PC-3 (cell line): ENCODE measurements around the gene RNF130. TPM values are rescaled to one million over a fixed set of nuclear protein-coding genes. Genes with fewer than 3 reads are reported as not detected.

Source experiments
- ATAC-seq: fragments of 200-7000 bp; cut with Tn5 transposase; 2 replicates; pipeline ENCODE4 v1.9.1; 2020; ENCODE audit warnings: mild to moderate bottlenecking, moderate library complexity
- BruUV-seq: library from RNA; stranded (reverse); fragments of 400-500 nt; replicated peaks from 2 replicates; lab custom pipeline; 2021; lab: Mats Ljungman, UMichigan
- CTCF ChIA-PET: fragments of 300-600 bp; sonication (Branson Sonifier 250); formaldehyde crosslinking; loops from one replicate; lab custom pipeline; 2022; ENCODE audit warnings: antibody characterized with exemption; lab: Charles Lee
- POLR2A ChIA-PET: fragments of 300-600 bp; sonication (Branson Sonifier 250); formaldehyde crosslinking; loops from one replicate; lab custom pipeline; 2022; ENCODE audit warnings: antibody characterized with exemption; ENCODE audit not compliant: unreplicated experiment; lab: Charles Lee
- DNase-seq: peaks from one replicate; pipeline ENCODE4 v3.0.0-alpha.2; 2015
- H2AFZ ChIP-seq: fragments of 300-600 bp; sonication (generic); 2 replicates; pipeline ENCODE4 v1.6.0; 2016; ENCODE audit warnings: antibody characterized with exemption, low read length
- H3F3A ChIP-seq: fragments of 300-600 bp; sonication (generic); one replicate; pipeline ENCODE4 v1.6.0; 2017; ENCODE audit warnings: antibody characterized with exemption, low read length, control low read depth, mild to moderate bottlenecking; ENCODE audit not compliant: unreplicated experiment
- H3K27ac ChIP-seq: fragments of 300-600 bp; sonication (generic); 2 replicates; pipeline ENCODE4 v1.5.1; 2016; ENCODE audit warnings: mild to moderate bottlenecking, low read length
- H3K27me3 ChIP-seq: fragments of 300-600 bp; sonication (generic); 2 replicates; pipeline ENCODE4 v1.6.1; 2016; ENCODE audit warnings: low read length, mixed read lengths
- H3K36me3 ChIP-seq: fragments of 300-600 bp; sonication (generic); 2 replicates; pipeline ENCODE4 v1.6.1; 2016; ENCODE audit warnings: low read depth, mixed run types, low read length, mixed read lengths
- H3K4me1 ChIP-seq: fragments of 300-600 bp; sonication (generic); 2 replicates; pipeline ENCODE4 v1.5.1; 2016; ENCODE audit warnings: low read length; ENCODE audit not compliant: insufficient read depth
- H3K4me2 ChIP-seq: fragments of 300-600 bp; sonication (generic); 2 replicates; pipeline ENCODE4 v1.6.0; 2016; ENCODE audit warnings: low read length
- H3K4me3 ChIP-seq: fragments of 300-600 bp; sonication (generic); 2 replicates; pipeline ENCODE4 v1.5.1; 2016; ENCODE audit warnings: mild to moderate bottlenecking, low read length, mixed read lengths
- H3K79me2 ChIP-seq: fragments of 300-600 bp; sonication (generic); 2 replicates; pipeline ENCODE4 v1.6.1; 2017; ENCODE audit warnings: low read length, mixed read lengths
- H3K9ac ChIP-seq: fragments of 300-600 bp; sonication (generic); 2 replicates; pipeline ENCODE4 v1.6.0; 2016; ENCODE audit warnings: mild to moderate bottlenecking, low read length
- H3K9me2 ChIP-seq: fragments of 300-600 bp; sonication (generic); replicated peaks from 2 replicates; pipeline ENCODE4 v1.6.1; 2016; ENCODE audit warnings: mixed run types, low read length, mixed read lengths
- H3K9me3 ChIP-seq: fragments of 300-600 bp; sonication (generic); 2 replicates; pipeline ENCODE4 v1.6.1; 2016; ENCODE audit warnings: low read length, mixed read lengths
- H4K20me1 ChIP-seq: fragments of 300-600 bp; sonication (generic); 2 replicates; pipeline ENCODE4 v1.6.1; 2016; ENCODE audit warnings: low read length, mixed read lengths
- CTCF ChIP-seq: fragments of 300-600 bp; sonication (generic); conservative IDR thresholded peaks from 2 replicates; pipeline ENCODE4 v1.5.1; 2017; ENCODE audit warnings: antibody characterized with exemption, low read depth, mild to moderate bottlenecking, low read length
- EZH2 ChIP-seq: fragments of 300-600 bp; sonication (generic); IDR thresholded peaks from one replicate; pipeline ENCODE4 v1.6.1; 2017; ENCODE audit warnings: antibody characterized with exemption, mild to moderate bottlenecking, low read length; ENCODE audit not compliant: unreplicated experiment
- EZH2phosphoT487 ChIP-seq: fragments of 300-600 bp; sonication (generic); IDR thresholded peaks from 2 replicates; pipeline ENCODE4 v1.6.1; 2018; ENCODE audit warnings: mild to moderate bottlenecking, antibody characterized with exemption, low read length, borderline replicate concordance
- intact Hi-C: fragments of 100-400 bp; cut with micrococcal nuclease; formaldehyde crosslinking; loops from 2 replicates; pipeline ENCODE4 v1.9.0; 2023
- total RNA-seq: library from RNA; depleted of rRNA; stranded (reverse); fragments of >200 nt; gene quantifications from 2 replicates; pipeline ENCODE4 v1.2.3, GENCODE V29; 2014

The RNF130 gene
- total RNA-seq, 1 experiment from 2014 or later = 31.2 TPM

DNA sequence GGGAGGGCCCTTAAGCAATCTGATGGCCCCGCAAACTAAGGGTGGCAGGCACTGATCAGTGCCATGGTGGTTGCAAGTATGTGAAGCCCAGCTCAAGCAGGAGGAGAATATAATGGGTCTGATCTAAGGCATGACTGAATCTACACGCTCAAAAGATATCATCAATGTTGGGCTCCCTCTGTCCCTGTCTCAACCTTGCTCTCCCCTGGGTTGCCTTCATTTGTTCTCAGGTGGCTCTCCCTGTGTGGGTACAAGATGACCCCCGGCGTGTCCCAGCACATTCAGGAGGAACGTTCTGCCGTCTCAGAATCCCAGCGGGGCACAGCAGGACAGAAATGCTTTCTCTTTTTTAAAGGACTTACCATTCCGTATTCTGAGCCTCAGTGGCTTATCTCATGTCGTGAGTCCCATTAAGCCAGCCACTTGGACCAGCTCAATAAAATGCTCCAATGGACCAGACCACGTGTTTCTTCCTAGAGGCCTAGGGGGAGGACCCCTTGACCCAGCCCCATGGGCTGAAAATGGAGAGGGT is 12.0 kb upstream of the RNF130 start:
- no peaks in the 10 kb centered on the region for H3F3A ChIP-seq
- H2AFZ ChIP-seq = no peak overlapping the region
- H3K9ac ChIP-seq = no peak overlapping the region
- H3K27ac ChIP-seq = no peak overlapping the region
- no peaks in the 10 kb centered on the region; the same call in 1 of the 2 replicates for H3K27me3 ChIP-seq
- H3K9me3 ChIP-seq = no peaks in the 10 kb centered on the region
- intact Hi-C loops = no loop called here
- DNase-seq = no peak
- H3K79me2 ChIP-seq = no peaks in the 10 kb centered on the region
- no peak overlapping the region for H3K4me2 ChIP-seq
- CTCF ChIA-PET = no interaction called here
- H3K4me1 ChIP-seq = no peaks in the 10 kb centered on the region
- TF ChIP-seq EZH2phosphoT487 = no peak
- no peak for ATAC-seq
- no peaks in the 10 kb centered on the region for H3K36me3 ChIP-seq
- H4K20me1 ChIP-seq = no peaks in the 10 kb centered on the region
- POLR2A ChIA-PET = no interaction called here
- no peak overlapping the region for H3K4me3 ChIP-seq
- no TSS peak for BruUV-seq
- H3K9me2 ChIP-seq = no peaks in the 10 kb centered on the region

DNA sequence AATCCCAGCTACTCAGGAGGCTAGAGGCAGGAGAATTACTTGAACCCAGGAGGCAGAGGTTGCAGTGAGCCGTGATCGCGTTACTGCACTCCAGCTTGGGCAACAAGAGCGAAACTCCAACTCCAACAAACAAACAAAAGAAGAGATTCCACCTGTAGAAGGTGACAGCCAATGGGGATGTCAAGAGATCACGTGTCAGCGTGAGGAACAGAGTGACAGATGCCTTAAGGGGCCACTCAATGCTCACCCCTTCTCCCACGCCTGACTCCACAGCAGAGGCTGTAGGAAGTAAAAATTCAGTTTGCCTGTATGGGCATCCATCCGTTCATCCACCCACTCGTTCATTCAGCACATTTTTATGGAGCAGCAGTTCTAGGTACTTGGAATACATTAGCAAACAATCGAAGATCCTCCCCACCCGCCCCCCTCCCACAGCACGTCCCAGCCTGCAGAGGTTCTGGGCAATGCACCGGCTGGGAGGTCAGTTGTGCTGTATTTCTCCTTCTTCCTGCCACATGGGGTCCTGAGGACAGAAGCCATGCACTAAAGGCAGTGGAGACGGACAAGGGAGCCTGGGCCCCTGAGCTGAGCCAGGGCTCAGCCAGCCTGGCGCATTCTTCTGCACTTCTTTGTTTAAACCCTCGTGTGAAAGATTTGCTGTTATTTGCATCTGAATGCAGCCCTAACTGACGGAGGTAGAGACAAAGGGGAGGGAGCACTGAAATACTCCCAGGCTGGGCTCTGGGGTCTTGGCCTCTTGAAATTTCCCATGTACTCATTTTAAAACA is 11.3 kb upstream of the RNF130 start:
- Histone ChIP-seq H3K9ac (no peak overlapping the region), H3K27me3 (no peaks in the 10 kb centered on the region; the same call in 1 of the 2 replicates), H2AFZ (no peak overlapping the region), H3K4me3 (no peak overlapping the region), H3F3A (no peaks in the 10 kb centered on the region), H3K79me2 (no peaks in the 10 kb centered on the region), H3K4me2 (no peak overlapping the region), H3K27ac (no peak overlapping the region), H3K9me2 (no peaks in the 10 kb centered on the region), H3K36me3 (no peaks in the 10 kb centered on the region), H3K4me1 (no peaks in the 10 kb centered on the region), H3K9me3 (no peaks in the 10 kb centered on the region), H4K20me1 (no peaks in the 10 kb centered on the region)
- ChIA-PET CTCF (no interaction called here), POLR2A (no interaction called here)
- ATAC-seq (no peak), DNase-seq (no peak)
- no TSS peak for BruUV-seq
- no peak for TF ChIP-seq EZH2
- TF ChIP-seq EZH2phosphoT487 = no peak
- TF ChIP-seq CTCF = no peak
- intact Hi-C loops = no loop called here

- ATAC-seq (no peak), DNase-seq (no peak)
- Histone ChIP-seq H3K9ac (no peak overlapping the region), H3K79me2 (no peaks in the 10 kb centered on the region), H4K20me1 (no peaks in the 10 kb centered on the region), H3K9me2 (no peaks in the 10 kb centered on the region), H3F3A (no peaks in the 10 kb centered on the region), H3K27me3 (no peaks in the 10 kb centered on the region; the same call in 1 of the 2 replicates), H3K4me2 (no peak overlapping the region), H2AFZ (no peak overlapping the region), H3K27ac (no peak overlapping the region), H3K9me3 (no peaks in the 10 kb centered on the region), H3K4me1 (no peaks in the 10 kb centered on the region), H3K4me3 (no peak overlapping the region), H3K36me3 (no peaks in the 10 kb centered on the region)
- ChIA-PET CTCF (no interaction called here), POLR2A (no interaction called here)
- intact Hi-C loops = no loop called here
- no peak for TF ChIP-seq EZH2phosphoT487
- TF ChIP-seq EZH2 = no peak
- TF ChIP-seq CTCF = no peak
- BruUV-seq = no TSS peak
These were observed 9.9 kb upstream of the RNF130 start for GRCh38 chr5:180081481-180081880.
